Choroid plexus epithelial cell (primary cell): ENCODE data around the gene UBE3B.

ENCODE experiments used
- DNase-seq: peaks from one replicate; pipeline ENCODE4 v3.0.0-alpha.2; 2010; ENCODE audit warnings: low read depth
- H3K4me3 ChIP-seq: 2 replicates; pipeline ENCODE4 v1.5.1; 2011; ENCODE audit warnings: low read depth, mild to moderate bottlenecking, control low read depth, low read length, moderate library complexity
- TF ChIP-seq, protein P1 (sequence below): conservative IDR thresholded peaks from 2 replicates; pipeline ENCODE4 v1.5.1; 2011; ENCODE audit warnings: low read depth, mild to moderate bottlenecking, control low read depth, inconsistent platforms, low read length, moderate library complexity

UBE3B gene

DNA sequence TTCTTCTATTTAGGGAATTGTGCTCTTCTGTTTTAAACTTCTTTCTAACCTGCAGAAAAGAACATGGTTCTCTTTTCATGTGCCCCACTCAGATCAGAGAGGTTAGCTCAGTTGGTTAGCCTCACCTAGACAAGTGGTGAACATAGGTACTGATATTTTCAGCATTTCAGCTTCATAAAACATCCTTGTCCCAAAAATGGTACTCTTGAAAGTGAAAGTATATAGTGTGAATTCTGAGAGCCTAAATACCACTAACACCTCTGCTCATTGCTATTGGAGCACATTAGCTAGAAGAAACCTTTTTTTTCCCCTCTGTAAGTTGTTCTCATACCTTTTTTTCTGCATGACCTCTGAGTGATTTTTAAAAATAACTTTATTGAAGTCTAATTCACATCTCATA is 17.6 kb downstream of the UBE3B start:
- no peak overlapping the region for H3K4me3 ChIP-seq
- TF ChIP-seq, protein P1, sequence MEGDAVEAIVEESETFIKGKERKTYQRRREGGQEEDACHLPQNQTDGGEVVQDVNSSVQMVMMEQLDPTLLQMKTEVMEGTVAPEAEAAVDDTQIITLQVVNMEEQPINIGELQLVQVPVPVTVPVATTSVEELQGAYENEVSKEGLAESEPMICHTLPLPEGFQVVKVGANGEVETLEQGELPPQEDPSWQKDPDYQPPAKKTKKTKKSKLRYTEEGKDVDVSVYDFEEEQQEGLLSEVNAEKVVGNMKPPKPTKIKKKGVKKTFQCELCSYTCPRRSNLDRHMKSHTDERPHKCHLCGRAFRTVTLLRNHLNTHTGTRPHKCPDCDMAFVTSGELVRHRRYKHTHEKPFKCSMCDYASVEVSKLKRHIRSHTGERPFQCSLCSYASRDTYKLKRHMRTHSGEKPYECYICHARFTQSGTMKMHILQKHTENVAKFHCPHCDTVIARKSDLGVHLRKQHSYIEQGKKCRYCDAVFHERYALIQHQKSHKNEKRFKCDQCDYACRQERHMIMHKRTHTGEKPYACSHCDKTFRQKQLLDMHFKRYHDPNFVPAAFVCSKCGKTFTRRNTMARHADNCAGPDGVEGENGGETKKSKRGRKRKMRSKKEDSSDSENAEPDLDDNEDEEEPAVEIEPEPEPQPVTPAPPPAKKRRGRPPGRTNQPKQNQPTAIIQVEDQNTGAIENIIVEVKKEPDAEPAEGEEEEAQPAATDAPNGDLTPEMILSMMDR, result no peak
- no peak for DNase-seq

DNA sequence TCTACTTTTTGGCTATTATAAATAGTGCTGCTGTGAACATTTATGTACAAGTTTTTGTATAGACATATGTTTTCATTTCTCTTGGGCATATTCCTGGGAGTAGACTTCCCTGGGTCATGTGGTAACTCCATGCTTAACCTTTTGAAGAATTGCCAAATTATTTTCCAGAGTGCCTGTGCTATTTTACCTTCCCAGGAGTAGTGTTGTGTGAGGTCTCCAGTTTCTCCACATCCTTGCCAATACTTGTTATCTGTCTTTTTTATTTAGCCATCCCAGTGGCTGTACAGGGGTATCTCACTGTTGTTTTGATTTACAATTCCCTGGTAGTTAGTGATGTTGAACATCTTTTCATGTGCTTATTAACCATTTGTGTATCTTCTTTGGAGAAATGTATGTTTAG is 18.9 kb downstream of the UBE3B start:
- no peak for DNase-seq
- TF ChIP-seq, protein P1, result no peak

DNA sequence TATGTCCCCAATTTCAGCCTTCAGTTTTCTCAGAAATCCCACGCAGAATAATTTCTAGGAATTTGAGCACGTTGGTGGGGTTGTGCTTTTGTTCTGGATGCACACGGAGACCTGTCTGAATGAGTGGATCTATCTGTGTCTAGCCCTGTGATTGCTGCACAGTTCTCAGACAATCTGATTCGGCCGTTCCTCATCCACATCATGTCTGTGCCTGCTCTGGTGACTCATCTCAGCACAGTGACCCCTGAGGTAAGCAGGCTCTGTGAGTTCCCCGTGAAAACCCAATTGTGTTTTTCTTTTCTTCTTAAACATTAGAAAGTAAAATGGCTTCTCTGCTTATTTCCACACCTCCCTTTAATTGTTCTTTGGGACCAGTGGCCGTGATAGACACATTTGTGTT is 20.2 kb downstream of the UBE3B start:
- peak; percentile 93 for DNase-seq
- TF ChIP-seq, protein P1, result peak; percentile 8
- no peak overlapping the region for H3K4me3 ChIP-seq

More for the DNA sequence above, 18.9 kb downstream of the UBE3B start:
- no peak overlapping the region for H3K4me3 ChIP-seq

DNA sequence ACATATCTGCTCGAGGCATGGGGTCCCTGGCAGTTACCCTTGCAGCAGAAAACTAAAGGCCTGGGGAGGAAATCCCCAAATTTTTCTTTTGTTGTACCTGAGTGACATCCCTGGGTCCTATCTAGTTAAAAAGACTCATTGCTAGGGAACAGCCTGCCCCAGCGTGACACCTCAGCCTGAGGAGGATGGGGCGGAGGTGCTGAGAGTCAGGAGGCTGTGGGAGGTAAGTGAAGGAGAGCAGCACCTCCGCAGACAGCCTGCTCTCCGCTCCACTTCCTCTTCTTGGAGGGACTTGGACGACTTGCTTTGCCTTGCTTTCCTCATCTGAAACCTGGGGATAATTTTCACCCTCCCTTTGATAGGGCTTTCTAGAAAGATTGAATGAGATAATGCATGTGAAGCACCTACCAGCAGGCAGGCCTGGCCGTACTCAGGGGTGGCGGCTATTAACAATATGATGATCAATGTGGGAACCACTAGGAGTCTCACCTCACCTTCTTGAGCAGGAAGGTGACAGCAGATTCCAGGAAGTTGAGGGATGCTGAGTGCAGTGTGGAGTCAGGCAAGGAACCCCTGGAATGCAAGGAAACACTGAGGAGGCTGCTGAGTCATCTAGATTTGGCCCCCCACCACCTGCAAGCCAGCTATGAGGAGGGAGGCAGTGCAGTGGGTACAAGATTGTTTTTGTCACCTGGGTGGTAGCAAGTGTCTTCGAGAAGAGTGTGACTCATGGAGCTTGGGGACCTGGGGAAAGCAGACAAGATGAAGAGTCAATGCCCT is 23.2 kb downstream of the UBE3B start:
- H3K4me3 ChIP-seq, result no peak overlapping the region
- TF ChIP-seq, protein P1, result no peak
- no peak for DNase-seq

- H3K4me3 ChIP-seq, result no peak overlapping the region
- TF ChIP-seq, protein P1, result no peak
Observed at GRCh38 chr12:109501299-109501698, 23.9 kb downstream of the UBE3B start.

GRCh38 chr12:109502332-109502731 is 24.9 kb downstream of the UBE3B start:
- H3K4me3 ChIP-seq, result no peak overlapping the region
- TF ChIP-seq, protein P1, result no peak
- DNase-seq, result no peak

More at GRCh38 chr12:109501299-109501698, 23.9 kb downstream of the UBE3B start:
- DNase-seq, result no peak

DNA sequence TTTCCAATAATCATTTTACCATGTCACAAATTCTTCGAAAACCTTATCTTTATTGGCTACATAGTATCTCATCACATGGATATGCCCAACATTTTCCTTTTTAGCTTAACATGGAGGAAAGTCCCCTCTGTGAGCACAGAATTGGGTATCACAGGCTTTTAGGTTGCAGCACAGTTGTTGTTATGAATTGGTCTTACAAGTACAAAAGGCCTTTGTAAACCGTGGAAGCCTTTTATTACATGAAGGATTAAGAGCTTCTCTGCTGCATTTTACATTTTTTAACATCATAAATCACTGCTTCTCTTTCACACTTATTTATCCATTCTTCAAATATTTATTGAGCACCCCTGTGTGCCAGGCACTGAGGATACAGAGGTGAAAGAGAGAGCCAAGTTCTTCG is 26.2 kb downstream of the UBE3B start:
- TF ChIP-seq, protein P1, result no peak
- no peak overlapping the region for H3K4me3 ChIP-seq
- no peak for DNase-seq
